H1 (cell line): Measurements from ENCODE around the gene STAT3. TPM values are rescaled to one million over a fixed set of nuclear protein-coding genes. Genes with fewer than 3 reads are reported as not detected.

Experiments
- CREB1 ChIP-seq: IDR thresholded peaks from 2 replicates; pipeline ENCODE4 v1.6.1; 2012; ENCODE audit warnings: inconsistent platforms
- KDM4A ChIP-seq: IDR thresholded peaks from one replicate; pipeline ENCODE4 v1.7.1; 2012; ENCODE audit warnings: low read depth, mild to moderate bottlenecking, moderate library complexity, low read length, inconsistent platforms; ENCODE audit not compliant: severe bottlenecking
- TBP ChIP-seq: IDR thresholded peaks from 2 replicates; pipeline ENCODE4 v1.6.1; 2011; ENCODE audit warnings: low read depth, low read length, improper control_type of control experiment
- TEAD4 ChIP-seq: IDR thresholded peaks from 2 replicates; pipeline ENCODE4 v1.6.1; 2012; ENCODE audit warnings: low read depth, low read length, inconsistent platforms, mixed read lengths
- polyA plus RNA-seq, 7 experiments: library from polyadenylated mRNA; depleted of rRNA in 3 of 7; stranded (reverse) in 5 of 7; unstranded in 2 of 7; fragments of >200 nt in 5 of 7; fragments of 200-250 nt in 2 of 7; gene quantifications; 1 replicate in 5 of 7; 2 replicates in 1 of 7; 4 replicates in 1 of 7; pipeline versions ENCODE4 v1.2.1 to v1.2.3, GENCODE V29; 2011 to 2013; ENCODE audit warnings: missing spikeins in 2 of 7, mixed read lengths in 2 of 7
- total RNA-seq: library from RNA; stranded (reverse); fragmentation: NEBNext Ultra II Directional; extraction: Animal tissue kit (Norgen Biotek cat#: 25700); gene quantifications from 2 replicates; pipeline ENCODE4 v1.2.1, GENCODE V29; 2021

The STAT3 gene
- total and polyA plus RNA-seq, 2 of the 8 experiments (the other 6 are each of a cell fraction or from before 2014, with no cell fraction given), result 38.4 to 94.1 TPM

GRCh38 chr17:42428141-42428944 is 40.1 kb upstream of the STAT3 start (continued):
- 0 out of 2 replicates have a peak, but pooled peaks have one; percentile 22 for TF ChIP-seq TBP
- no peak for TF ChIP-seq KDM4A
- 0 out of 2 replicates have a peak, but pooled peaks have one; percentile 7 for TF ChIP-seq CREB1
- TF ChIP-seq TEAD4, result peak; percentile 70
- TF ChIP-seq, all 59 proteins: peak for 6
